Measurements from ENCODE around the gene KRTAP16-1. TPM values are rescaled to one million over a fixed set of nuclear protein-coding genes. Genes with fewer than 3 reads are reported as not detected.
"Not testable (repeated sequence)": the region's sequence is repeated elsewhere in the genome, so short reads cannot be mapped to it uniquely, and the experiment has no call there.

Gene KRTAP16-1
- total RNA-seq, 1 experiment from 2014 or later: not detected

GRCh38 chr17:41347869-41348760 lies 39.0 kb upstream of the KRTAP16-1 start:
- Histone ChIP-seq H3K27me3 (ENCODE audit: low read length) (no peaks in the 10 kb centered on the region), H3K4me1 (ENCODE audit: insufficient read depth, low read length) (no peaks in the 10 kb centered on the region), H3K9ac (ENCODE audit: low read length) (no peak overlapping the region), H3F3A (ENCODE audit: low read length, unreplicated experiment) (no peaks in the 10 kb centered on the region), H3K9me3 (ENCODE audit: low read length) (no peaks in the 10 kb centered on the region), H3K4me3 (ENCODE audit: low read length) (no peak overlapping the region), H3K4me2 (ENCODE audit: low read length) (no peak overlapping the region), H2AFZ (ENCODE audit: low read length) (no peak overlapping the region), H4K20me1 (ENCODE audit: low read length) (no peaks in the 10 kb centered on the region), H3K36me3 (ENCODE audit: low read depth, low read length) (no peaks in the 10 kb centered on the region), H3K9me2 (replicated peaks; ENCODE audit: low read length) (no peaks in the 10 kb centered on the region), H3K79me2 (ENCODE audit: low read length) (no peaks in the 10 kb centered on the region), H3K27ac (ENCODE audit: low read length) (no peak overlapping the region)
- DNase-seq (no peak), ATAC-seq (no peak)
- ChIA-PET CTCF (no interaction called here), POLR2A (ENCODE audit: unreplicated experiment) (no interaction called here)
- intact Hi-C loops (cut with micrococcal nuclease): no loop called here
- BruUV-seq (replicated peaks): no TSS peak
- TF ChIP-seq CTCF (conservative IDR thresholded peaks at IDR 0.05; ENCODE audit: low read depth, low read length): no peak
- no peak for TF ChIP-seq EZH2phosphoT487 (IDR thresholded peaks at IDR 0.05; ENCODE audit: borderline replicate concordance, low read length)
- no peak for TF ChIP-seq EZH2 (IDR thresholded peaks at IDR 0.05; ENCODE audit: low read length, unreplicated experiment)

- CTCF ChIA-PET; POLR2A ChIA-PET (ENCODE audit: unreplicated experiment); ATAC-seq: not testable (repeated sequence)
Observed at GRCh38 chr17:41346421-41346820, 37.3 kb upstream of the KRTAP16-1 start.

DNA sequence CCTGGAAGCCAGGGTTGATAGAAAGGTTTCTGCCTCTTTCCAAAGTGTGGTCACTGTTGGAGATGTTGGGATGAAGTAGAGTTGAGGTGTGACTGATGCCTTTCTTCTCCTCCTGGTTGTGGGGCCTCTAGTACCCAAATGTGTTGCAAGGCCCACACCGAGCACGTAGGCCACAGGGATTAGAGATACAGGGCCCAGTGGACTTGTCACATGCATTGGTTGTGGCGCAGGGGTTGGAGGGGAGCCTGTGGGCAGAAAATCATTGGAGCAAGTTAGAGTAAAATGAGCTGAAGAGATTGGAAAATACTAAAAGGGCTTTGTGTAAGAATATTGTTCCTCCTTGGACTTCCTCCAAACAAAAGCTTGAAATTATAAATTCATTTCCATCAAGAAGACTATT lies 36.9 kb upstream of the KRTAP16-1 start:
- POLR2A ChIA-PET (ENCODE audit: unreplicated experiment): no interaction called here
- Histone ChIP-seq H2AFZ (ENCODE audit: low read length) (no peak overlapping the region), H3K4me3 (ENCODE audit: low read length) (no peak overlapping the region), H3K27me3 (ENCODE audit: low read length) (no peaks in the 10 kb centered on the region), H3K9ac (ENCODE audit: low read length) (no peak overlapping the region), H3K9me2 (replicated peaks; ENCODE audit: low read length) (no peaks in the 10 kb centered on the region), H4K20me1 (ENCODE audit: low read length) (no peaks in the 10 kb centered on the region), H3K4me2 (ENCODE audit: low read length) (no peak overlapping the region), H3F3A (ENCODE audit: low read length, unreplicated experiment) (no peaks in the 10 kb centered on the region), H3K36me3 (ENCODE audit: low read depth, low read length) (no peaks in the 10 kb centered on the region), H3K27ac (ENCODE audit: low read length) (no peak overlapping the region), H3K4me1 (ENCODE audit: insufficient read depth, low read length) (no peaks in the 10 kb centered on the region), H3K9me3 (ENCODE audit: low read length) (no peaks in the 10 kb centered on the region), H3K79me2 (ENCODE audit: low read length) (no peaks in the 10 kb centered on the region)
- no TSS peak for BruUV-seq (replicated peaks)
- CTCF ChIA-PET: no interaction called here
- intact Hi-C loops (cut with micrococcal nuclease): no loop called here
- TF ChIP-seq EZH2 (IDR thresholded peaks at IDR 0.05; ENCODE audit: low read length, unreplicated experiment): no peak
- no peak for TF ChIP-seq CTCF (conservative IDR thresholded peaks at IDR 0.05; ENCODE audit: low read depth, low read length)
- no peak for TF ChIP-seq EZH2phosphoT487 (IDR thresholded peaks at IDR 0.05; ENCODE audit: borderline replicate concordance, low read length)
- no peak for ATAC-seq
- DNase-seq: no peak

More at GRCh38 chr17:41346421-41346820, 37.3 kb upstream of the KRTAP16-1 start:
- BruUV-seq (replicated peaks); H3K79me2 ChIP-seq (ENCODE audit: low read length); H3K9ac ChIP-seq (ENCODE audit: low read length); H3K27ac ChIP-seq (ENCODE audit: low read length); H3K36me3 ChIP-seq (ENCODE audit: low read depth, low read length); H3K4me3 ChIP-seq (ENCODE audit: low read length); H4K20me1 ChIP-seq (ENCODE audit: low read length); H3F3A ChIP-seq (ENCODE audit: low read length, unreplicated experiment); H3K27me3 ChIP-seq (ENCODE audit: low read length); H2AFZ ChIP-seq (ENCODE audit: low read length); H3K4me2 ChIP-seq (ENCODE audit: low read length); intact Hi-C loops (cut with micrococcal nuclease); H3K9me3 ChIP-seq (ENCODE audit: low read length); DNase-seq; H3K9me2 ChIP-seq (replicated peaks; ENCODE audit: low read length); H3K4me1 ChIP-seq (ENCODE audit: insufficient read depth, low read length): not testable (repeated sequence)
